B cell (primary cell): Measurements from ENCODE around the gene CDCA7. TPM values are rescaled to one million over a fixed set of nuclear protein-coding genes. Genes with fewer than 3 reads are reported as not detected.

ENCODE experiments used
- ATAC-seq: fragments of 200-7000 bp; cut with Tn5 transposase; one replicate; pipeline ENCODE4 v1.10.0; 2021; ENCODE audit warnings: low read depth, mild to moderate bottlenecking, moderate number of reproducible peaks, moderate library complexity
- CTCF ChIA-PET: fragments of 350-600 bp; sonication (Branson Sonifier 250); formaldehyde crosslinking; loops from one replicate; lab custom pipeline; 2021; ENCODE audit warnings: antibody characterized with exemption, inconsistent platforms; lab: Charles Lee
- POLR2A ChIA-PET: fragments of 350-600 bp; sonication (Branson Sonifier 250); formaldehyde crosslinking; loops from one replicate; lab custom pipeline; 2021; ENCODE audit warnings: antibody characterized with exemption; lab: Charles Lee
- DNase-seq: peaks from one replicate; pipeline ENCODE4 v3.0.0; 2013
- H2AFZ ChIP-seq: 2 replicates; pipeline ENCODE4 v1.6.1; 2012; ENCODE audit warnings: mild to moderate bottlenecking, low read depth, low read length; ENCODE audit not compliant: insufficient read depth, poor library complexity, severe bottlenecking
- H3K27ac ChIP-seq, 2 donors: 1 replicate in 1 of 2; 2 replicates in 1 of 2; pipeline ENCODE4 v1.5.1; 2012 to 2013; ENCODE audit warnings: low read length in 2 of 2, mild to moderate bottlenecking in 2 of 2, moderate library complexity in 1 of 2
- H3K27me3 ChIP-seq, 4 experiments: fragments of 200-600 bp in 1 of 4; sonication (generic) in 1 of 4; replicated peaks in 1 of 4; 1 replicate in 2 of 4; 2 replicates in 2 of 4; pipeline versions ENCODE4 v1.6.1 to v1.7.0; 2013 to 2016; ENCODE audit warnings: low read length in 3 of 4, mild to moderate bottlenecking in 2 of 4, mixed read lengths in 1 of 4, moderate library complexity in 1 of 4; ENCODE audit not compliant: insufficient read depth in 4 of 4, control insufficient read depth in 3 of 4; ENCODE audit errors: control extremely low read depth in 1 of 4
- H3K36me3 ChIP-seq, 2 experiments: replicated peaks in 1 of 2; 1 replicate in 1 of 2; 2 replicates in 1 of 2; pipeline versions ENCODE4 v1.6.1 to v1.7.1; 2013; ENCODE audit warnings: low read length in 1 of 2; ENCODE audit not compliant: insufficient read depth in 2 of 2, control insufficient read depth in 1 of 2; ENCODE audit errors: control extremely low read depth in 1 of 2, extremely low read depth in 1 of 2
- H3K4me1 ChIP-seq, 2 donors: fragments of 200-600 bp in 1 of 2; sonication (generic) in 1 of 2; 1 replicate in 1 of 2; 2 replicates in 1 of 2; pipeline versions ENCODE4 v1.5.1 to v1.6.1; 2013 to 2017; ENCODE audit warnings: low read length in 2 of 2; ENCODE audit not compliant: control insufficient read depth in 2 of 2, insufficient read depth in 2 of 2
- H3K4me2 ChIP-seq: replicated peaks from 2 replicates; pipeline ENCODE3; 2012; ENCODE audit warnings: mild to moderate bottlenecking, low read depth, low read length; ENCODE audit not compliant: poor library complexity, severe bottlenecking
- H3K4me3 ChIP-seq, 5 experiments: fragments of 200-600 bp in 1 of 5; sonication (generic) in 1 of 5; 1 replicate in 3 of 5; 2 replicates in 2 of 5; pipeline versions ENCODE4 v1.5.1 to v1.7.0; 2011 to 2016; ENCODE audit warnings: low read length in 4 of 5, mild to moderate bottlenecking in 4 of 5, low read depth in 2 of 5, control low read depth in 1 of 5, moderate library complexity in 1 of 5; ENCODE audit not compliant: insufficient read depth in 1 of 5; ENCODE audit errors: control extremely low read depth in 1 of 5, extremely low read depth in 1 of 5
- H3K79me2 ChIP-seq: fragments of 200-600 bp; sonication (generic); one replicate; pipeline ENCODE4 v1.6.0; 2016; ENCODE audit warnings: low read length; ENCODE audit not compliant: control insufficient read depth, insufficient read depth
- H3K9ac ChIP-seq: fragments of 200-600 bp; sonication (generic); 2 replicates; pipeline ENCODE4 v1.6.1; 2017; ENCODE audit warnings: mild to moderate bottlenecking, low read length, moderate library complexity
- H3K9me3 ChIP-seq, 3 donors: one replicate each; pipeline versions ENCODE4 v1.6.1 to v1.7.1; 2013; ENCODE audit warnings: low read length in 2 of 3; ENCODE audit not compliant: control insufficient read depth in 2 of 3, insufficient read depth in 1 of 3; ENCODE audit errors: control extremely low read depth in 1 of 3
- H4K20me1 ChIP-seq: 2 replicates; pipeline ENCODE4 v1.6.0; 2012; ENCODE audit warnings: mild to moderate bottlenecking, low read length; ENCODE audit not compliant: insufficient read depth, control insufficient read depth, poor library complexity, severe bottlenecking
- H3K27ac Mint-ChIP-seq: one replicate; pipeline ENCODE4 v1.8.0; 2021; ENCODE audit warnings: mixed read lengths
- H3K27me3 Mint-ChIP-seq: one replicate; pipeline ENCODE4 v1.8.0; 2021; ENCODE audit warnings: mixed read lengths
- H3K4me1 Mint-ChIP-seq: one replicate; pipeline ENCODE4 v1.8.0; 2021; ENCODE audit warnings: mixed read lengths
- H3K4me3 Mint-ChIP-seq: one replicate; pipeline ENCODE4 v1.8.0; 2021; ENCODE audit warnings: mixed read lengths
- H3K9me3 Mint-ChIP-seq: one replicate; pipeline ENCODE4 v1.8.0; 2022; ENCODE audit warnings: mixed read lengths; ENCODE audit not compliant: insufficient read depth
- CTCF ChIP-seq: fragments of 200-600 bp; IDR thresholded peaks from one replicate; pipeline ENCODE4 v1.8.0; 2022; ENCODE audit warnings: antibody characterized with exemption, mild to moderate bottlenecking
- EZH2 ChIP-seq: IDR thresholded peaks from 2 replicates; pipeline ENCODE4 v1.6.1; 2012; ENCODE audit warnings: borderline replicate concordance, low read depth, mild to moderate bottlenecking, moderate library complexity, low read length; ENCODE audit not compliant: insufficient read depth, poor library complexity, severe bottlenecking
- WGBS: methylation state at CpG from one replicate; pipeline ENCODE4 v1.1.5; 2013; ENCODE audit warnings: missing lambda C conversion rate; ENCODE audit not compliant: insufficient coverage; 5-methylcytosine and 5-hydroxymethylcytosine counted together
- intact Hi-C: fragments of 100-400 bp; cut with micrococcal nuclease; formaldehyde crosslinking; loops from one replicate; pipeline ENCODE4 v1.10.0; 2022
- polyA plus RNA-seq: library from polyadenylated mRNA; depleted of rRNA; stranded (reverse); fragments of >200 nt; gene quantifications from 2 replicates; pipeline ENCODE4 v1.2.3, GENCODE V29; 2012
- total RNA-seq, 2 donors: library from RNA; stranded (reverse); fragments of 120-200 nt in 1 of 2; gene quantifications; 1 replicate in 1 of 2; 2 replicates in 1 of 2; pipeline versions ENCODE4 v1.2.3 to v1.2.4, GENCODE V29; 2013 to 2022

Gene CDCA7
- total and polyA plus RNA-seq, 2 donors (not counting 1 experiment from before 2014, with no cell fraction given), result 2.4 to 3.2 TPM

DNA sequence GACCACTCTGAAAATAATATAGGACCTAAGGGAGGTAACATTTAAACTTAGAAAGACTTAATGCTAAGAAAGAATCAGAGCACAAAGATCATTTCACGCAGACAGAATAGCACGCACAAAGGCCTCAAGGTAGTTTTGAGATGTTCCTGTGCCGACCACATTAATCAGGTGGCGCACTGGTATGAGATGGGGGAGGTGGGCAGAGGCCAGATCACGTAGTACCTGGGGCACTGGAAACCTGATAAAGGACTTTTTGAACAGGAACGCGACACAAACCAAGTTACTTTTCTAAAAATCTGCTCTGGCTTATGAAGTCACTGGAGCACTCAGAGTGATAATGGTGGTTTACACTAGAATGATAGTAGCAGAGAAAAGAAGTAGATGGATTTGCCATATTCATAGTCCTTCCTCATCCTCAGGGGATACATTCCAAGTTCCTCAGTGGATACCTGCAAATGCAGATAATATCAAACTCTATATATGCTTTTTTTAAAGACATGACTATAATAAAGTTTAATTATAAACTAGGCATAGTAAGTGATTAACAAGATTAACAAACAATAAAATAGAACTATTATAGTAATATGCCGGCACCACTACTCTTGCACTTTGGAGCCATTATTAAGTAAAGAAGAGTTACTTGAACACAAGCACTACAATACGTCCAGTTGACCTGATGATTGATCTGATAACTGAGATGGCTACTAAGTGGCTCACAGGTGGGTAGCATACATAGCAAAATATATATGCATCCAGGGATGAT is 42.6 kb upstream of the CDCA7 start:
- intact Hi-C loops, result no loop called here
- DNase-seq, result no peak
- Histone ChIP-seq H3K27ac (no peak overlapping the region), H3K9me3 (no peaks in the 10 kb centered on the region), H3K4me1 (peaks cover 5 to 13% of the 10 kb centered on the region in 2 donors), H3K9ac (no peak overlapping the region), H3K79me2 (no peaks in the 10 kb centered on the region), H3K4me2 (no peak overlapping the region), H3K27me3 (no peaks in the 10 kb centered on the region), H2AFZ (no peak overlapping the region), H3K36me3 (no peaks in the 10 kb centered on the region), H3K4me3 (no peak overlapping the region), H4K20me1 (no peaks in the 10 kb centered on the region)
- 100% methylated on average over 5 of the region's 9 CpGs for WGBS
- ATAC-seq, result no peak
- Mint-ChIP-seq H3K9me3 (no peaks in the 10 kb centered on the region), H3K27ac (no peak overlapping the region), H3K4me3 (no peak overlapping the region), H3K27me3 (no peaks in the 10 kb centered on the region), H3K4me1 (peaks cover 7% of the 10 kb centered on the region)
- TF ChIP-seq EZH2 (no peak), CTCF (no peak)
- POLR2A ChIA-PET, result no interaction called here
- CTCF ChIA-PET, result no interaction called here

DNA sequence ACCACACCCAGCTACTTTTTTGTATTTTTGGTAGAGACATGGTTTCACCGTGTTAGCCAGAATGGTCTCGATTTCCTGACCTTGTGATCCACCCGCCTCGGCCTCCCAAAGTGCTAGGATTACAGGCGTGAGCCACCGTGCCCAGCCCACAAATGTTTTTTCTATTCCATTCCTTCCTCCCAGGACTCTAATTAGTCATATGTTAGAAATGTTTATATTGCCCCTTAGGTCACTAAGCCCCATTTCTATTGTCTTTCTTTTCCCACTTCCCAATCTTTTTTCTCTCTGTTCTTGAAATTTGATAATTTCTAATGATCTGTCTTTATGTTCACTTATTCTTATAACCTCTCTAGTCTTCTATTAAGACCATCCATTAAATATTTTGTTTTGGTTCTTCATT is 31.3 kb upstream of the CDCA7 start:
- WGBS, result no CpG with 5 or more reads among the region's 6 CpGs
- POLR2A ChIA-PET, result no interaction called here
- no peaks in the 10 kb centered on the region for H3K27me3 Mint-ChIP-seq

More for the DNA sequence above, 31.3 kb upstream of the CDCA7 start:
- no peaks in the 10 kb centered on the region for H3K36me3 ChIP-seq
- H2AFZ ChIP-seq, result no peak overlapping the region
- H3K79me2 ChIP-seq, result no peaks in the 10 kb centered on the region
- no peak overlapping the region for H3K27ac Mint-ChIP-seq
- no peak overlapping the region for H3K4me3 ChIP-seq
- H3K4me3 Mint-ChIP-seq, result no peak overlapping the region
- H3K9me3 ChIP-seq, result peaks cover 1 to 25% (median 13%) of the 10 kb centered on the region in 3 donors
- no peaks in the 10 kb centered on the region for H4K20me1 ChIP-seq
- H3K27ac ChIP-seq, result no peak overlapping the region
- no peak overlapping the region for H3K4me2 ChIP-seq
- no peaks in the 10 kb centered on the region for H3K4me1 Mint-ChIP-seq
- ATAC-seq (no peak), DNase-seq (no peak)
- no peak overlapping the region for H3K9ac ChIP-seq
- H3K4me1 ChIP-seq, result no peaks in the 10 kb centered on the region
- CTCF ChIA-PET, result no interaction called here
- H3K9me3 Mint-ChIP-seq, result peaks cover 9% of the 10 kb centered on the region
- intact Hi-C loops, result no loop called here
- TF ChIP-seq CTCF (no peak), EZH2 (no peak)
- no peaks in the 10 kb centered on the region for H3K27me3 ChIP-seq
